Activated T-cell treated with anti-CD3 and anti-CD28 coated beads for 1 hour (primary cell): ENCODE measurements around the gene SLC4A2.

Experiments
- DNase-seq: peaks from one replicate; pipeline ENCODE4 v3.0.0-alpha.2; 2020; ENCODE audit warnings: low read depth

Gene SLC4A2

GRCh38 chr7:151093748-151094147, 34.4 kb downstream of the SLC4A2 start:
- no peak for DNase-seq

GRCh38 chr7:151094675-151095074, 35.3 kb downstream of the SLC4A2 start:
- DNase-seq = no peak

- no peak for DNase-seq
Measured at GRCh38 chr7:151095123-151095797, 35.9 kb downstream of the SLC4A2 start.

GRCh38 chr7:151095828-151096475, 36.6 kb downstream of the SLC4A2 start:
- no peak for DNase-seq

- DNase-seq = no peak
Measured at GRCh38 chr7:151099486-151100211, 40.3 kb downstream of the SLC4A2 start.

- DNase-seq = no peak
Measured at GRCh38 chr7:151100921-151101320, 41.5 kb downstream of the SLC4A2 start.

- no peak for DNase-seq
Measured at GRCh38 chr7:151101621-151102396, 42.4 kb downstream of the SLC4A2 start.

- DNase-seq = no peak
Measured at GRCh38 chr7:151102991-151103390, 43.6 kb downstream of the SLC4A2 start.

GRCh38 chr7:151103973-151104372, 44.6 kb downstream of the SLC4A2 start:
- DNase-seq = no peak

- DNase-seq = no peak
Measured at GRCh38 chr7:151104411-151105235, 45.2 kb downstream of the SLC4A2 start.

- DNase-seq = no peak
Measured at GRCh38 chr7:151107882-151108281, 48.5 kb downstream of the SLC4A2 start.

- no peak for DNase-seq
Measured at GRCh38 chr7:151109094-151110048, 50.0 kb downstream of the SLC4A2 start.

GRCh38 chr7:151110236-151110940, 51.0 kb downstream of the SLC4A2 start:
- no peak for DNase-seq

GRCh38 chr7:151110941-151111645, 51.7 kb downstream of the SLC4A2 start:
- DNase-seq = peak; percentile 68

GRCh38 chr7:151113344-151114150, 54.2 kb downstream of the SLC4A2 start:
- no peak for DNase-seq

GRCh38 chr7:151114151-151115090, 55.0 kb downstream of the SLC4A2 start:
- DNase-seq = no peak
